T-helper 17 cell (primary cell): Measurements from ENCODE around the gene GDI2. TPM values are rescaled to one million over a fixed set of nuclear protein-coding genes. Genes with fewer than 3 reads are reported as not detected.
"Not testable (repeated sequence)": the region's sequence is repeated elsewhere in the genome, so short reads cannot be mapped to it uniquely, and the experiment has no call there.

Experiments used
- ATAC-seq: fragments of 150-1000 bp; cut with Tn5 transposase; 2 replicates; pipeline ENCODE4 v1.10.0; 2021; ENCODE audit warnings: mild to moderate bottlenecking, moderate library complexity
- DNase-seq, 3 donors: peaks; one replicate each; pipeline versions ENCODE4 v3.0.0 to v3.0.0-alpha.2; 2020 to 2021
- H3K9me3 ChIP-seq: one replicate; pipeline ENCODE4 v1.7.0; 2013; ENCODE audit warnings: low read length, mild to moderate bottlenecking; ENCODE audit not compliant: control insufficient read depth, poor library complexity, severe bottlenecking
- H3K27ac Mint-ChIP-seq: one replicate; pipeline ENCODE4 v1.8.0; 2022; ENCODE audit warnings: mild to moderate bottlenecking, moderate library complexity, mixed read lengths
- H3K27me3 Mint-ChIP-seq: one replicate; pipeline ENCODE4 v1.8.0; 2022; ENCODE audit warnings: mixed read lengths
- H3K36me3 Mint-ChIP-seq: one replicate; pipeline ENCODE4 v1.8.0; 2022; ENCODE audit warnings: low read depth, mixed read lengths
- H3K4me1 Mint-ChIP-seq: one replicate; pipeline ENCODE4 v1.8.0; 2022; ENCODE audit warnings: mild to moderate bottlenecking, mixed read lengths
- H3K4me3 Mint-ChIP-seq: one replicate; pipeline ENCODE4 v1.8.0; 2022; ENCODE audit warnings: mild to moderate bottlenecking, moderate library complexity, mixed read lengths
- total RNA-seq, 4 donors: library from RNA in 2 of 4; stranded (reverse) in 2 of 4; gene quantifications; one replicate each; pipeline ENCODE4 v1.2.3 and lab custom pipeline; 2022 to 2026

The GDI2 gene
- total RNA-seq, 2 donors from 2014 or later: 95.5 to 109 TPM

GRCh38 chr10:5816170-5816569 is 2.9 kb upstream of the GDI2 start:
- H3K36me3 Mint-ChIP-seq: peaks cover 3% of the 10 kb centered on the region
- no peaks in the 10 kb centered on the region for H3K27me3 Mint-ChIP-seq
- H3K4me1 Mint-ChIP-seq: peaks cover 19% of the 10 kb centered on the region
- H3K9me3 ChIP-seq: peaks cover 3% of the 10 kb centered on the region
- DNase-seq (no peak), ATAC-seq (no peak)
- H3K27ac Mint-ChIP-seq: peak overlapping the region; percentile 97
- H3K4me3 Mint-ChIP-seq: no peak overlapping the region

- no peaks in the 10 kb centered on the region for H3K27me3 Mint-ChIP-seq
- H3K36me3 Mint-ChIP-seq: peaks cover 4% of the 10 kb centered on the region
- H3K4me3 Mint-ChIP-seq: peak overlapping the region; percentile 99
- peaks cover 30% of the 10 kb centered on the region for H3K4me1 Mint-ChIP-seq
- H3K27ac Mint-ChIP-seq: peak overlapping the region; percentile 97
- DNase-seq (no peak), ATAC-seq (no peak)
- peaks cover 3% of the 10 kb centered on the region for H3K9me3 ChIP-seq
Measured at GRCh38 chr10:5814110-5815107, 1.2 kb upstream of the GDI2 start.

DNA sequence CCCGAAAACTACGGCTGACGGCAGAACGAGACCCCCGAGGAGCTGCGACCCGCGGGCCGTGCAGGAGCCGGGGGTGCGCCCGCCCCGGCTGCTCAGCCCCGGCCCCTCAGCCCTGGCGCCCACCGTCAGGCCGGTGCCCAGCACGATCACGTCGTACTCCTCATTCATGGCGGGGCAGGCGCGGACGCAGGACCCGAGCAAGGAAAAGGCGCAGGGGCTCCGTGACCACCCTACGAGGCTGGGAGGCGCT is 218 bp downstream of the GDI2 start:
- Mint-ChIP-seq H3K27ac (peak overlapping the region; percentile 97), H3K36me3 (peaks cover 7% of the 10 kb centered on the region), H3K4me1 (peaks cover 39% of the 10 kb centered on the region), H3K27me3 (no peaks in the 10 kb centered on the region), H3K4me3 (peak overlapping the region; percentile 99)
- H3K9me3 ChIP-seq: peaks cover 3% of the 10 kb centered on the region
- DNase-seq: no peak
- peak; percentile 22 for ATAC-seq

DNA sequence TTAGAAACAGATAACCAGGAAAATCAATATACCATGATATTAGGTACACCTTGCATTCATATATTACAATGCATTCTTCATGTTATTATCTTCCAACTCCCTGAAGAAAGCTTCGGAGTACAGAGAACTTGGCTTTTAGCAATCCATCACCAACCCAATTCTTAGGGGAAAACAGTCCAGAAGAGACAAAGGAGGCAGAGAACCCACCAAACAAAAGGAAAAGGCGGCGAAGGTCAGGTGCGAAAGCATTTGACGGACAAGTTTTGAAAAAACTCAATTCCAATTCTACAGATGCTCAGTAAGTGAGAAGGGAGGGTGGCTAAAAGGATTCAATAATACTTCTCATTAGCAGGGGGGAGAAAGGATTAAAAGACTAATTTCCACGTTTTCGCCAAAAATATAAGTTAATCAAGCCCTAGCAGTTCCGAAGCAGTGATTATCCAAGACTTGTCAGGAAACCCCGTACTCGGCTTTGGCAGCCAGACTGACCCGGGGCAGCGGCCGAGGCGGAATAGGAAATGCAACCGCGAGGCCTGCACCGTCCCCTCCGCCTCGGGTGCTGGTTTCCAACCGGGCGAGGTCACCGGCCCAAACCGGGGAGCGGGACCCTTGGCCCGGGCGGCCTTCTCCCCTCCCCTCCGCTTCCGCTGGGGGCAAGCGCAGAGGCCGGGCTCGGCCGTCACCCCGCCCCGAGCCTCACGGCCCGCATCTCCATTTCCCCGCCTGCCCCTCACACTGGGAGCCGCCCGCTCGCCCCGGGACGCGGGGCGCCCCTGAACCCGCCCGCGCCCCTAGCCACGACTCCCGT is 747 bp downstream of the GDI2 start:
- Mint-ChIP-seq H3K4me3 (peak overlapping the region; percentile 99), H3K27ac (peak overlapping the region; percentile 97), H3K4me1 (peaks cover 42% of the 10 kb centered on the region), H3K36me3 (peaks cover 7% of the 10 kb centered on the region), H3K27me3 (no peaks in the 10 kb centered on the region)
- DNase-seq (peak in 2 of 3 donors; percentile 25 to 29), ATAC-seq (peak; percentile 10)
- peaks cover 3% of the 10 kb centered on the region for H3K9me3 ChIP-seq

- peak overlapping the region; percentile 97 for H3K27ac Mint-ChIP-seq
- H3K4me1 Mint-ChIP-seq: peaks cover 46% of the 10 kb centered on the region
- H3K36me3 Mint-ChIP-seq: peaks cover 7% of the 10 kb centered on the region
- peaks cover 3% of the 10 kb centered on the region for H3K9me3 ChIP-seq
- ATAC-seq (no peak), DNase-seq (no peak)
- H3K27me3 Mint-ChIP-seq: no peaks in the 10 kb centered on the region
- peak overlapping the region; percentile 99 for H3K4me3 Mint-ChIP-seq
Measured at GRCh38 chr10:5811387-5811821, 1.8 kb downstream of the GDI2 start.

DNA sequence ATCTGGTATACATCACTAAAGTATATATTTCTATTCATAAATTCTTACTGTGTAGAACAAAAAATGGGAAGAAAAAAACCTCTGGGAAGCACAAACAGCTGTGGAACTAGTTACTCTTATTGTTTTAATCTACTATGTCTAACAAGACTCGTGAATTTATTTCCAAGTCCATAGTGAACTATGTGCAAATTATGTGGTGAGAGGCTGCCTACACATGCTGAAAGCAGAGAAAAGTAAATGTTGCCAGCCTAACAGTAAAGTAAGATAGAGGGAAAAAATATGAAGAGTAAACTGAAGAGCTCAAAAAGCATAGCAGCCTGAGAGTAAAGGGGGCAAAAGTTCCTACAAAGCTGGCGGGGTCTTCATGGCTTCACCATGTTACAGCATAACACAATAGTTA is 3.0 kb downstream of the GDI2 start:
- Mint-ChIP-seq H3K27me3 (no peaks in the 10 kb centered on the region), H3K4me3 (peak overlapping the region; percentile 33), H3K4me1 (peaks cover 46% of the 10 kb centered on the region), H3K36me3 (peaks cover 7% of the 10 kb centered on the region), H3K27ac (peak overlapping the region; percentile 97)
- no peak for DNase-seq
- peaks cover 3% of the 10 kb centered on the region for H3K9me3 ChIP-seq
- ATAC-seq: no peak

GRCh38 chr10:5809527-5810154 is 3.6 kb downstream of the GDI2 start:
- H3K27me3 Mint-ChIP-seq: no peaks in the 10 kb centered on the region
- no peak for ATAC-seq
- peaks cover 3% of the 10 kb centered on the region for H3K9me3 ChIP-seq
- H3K4me3 Mint-ChIP-seq: peak overlapping the region; percentile 91
- peaks cover 7% of the 10 kb centered on the region for H3K36me3 Mint-ChIP-seq
- H3K27ac Mint-ChIP-seq: peak overlapping the region; percentile 97
- peaks cover 43% of the 10 kb centered on the region for H3K4me1 Mint-ChIP-seq
- DNase-seq: no peak

GRCh38 chr10:5808783-5809392 is 4.3 kb downstream of the GDI2 start:
- peak overlapping the region; percentile 91 for H3K4me3 Mint-ChIP-seq
- DNase-seq: not testable (repeated sequence)
- peaks cover 46% of the 10 kb centered on the region for H3K4me1 Mint-ChIP-seq

GRCh38 chr10:5806745-5807144 is 6.5 kb downstream of the GDI2 start:
- peaks cover 45% of the 10 kb centered on the region for H3K4me1 Mint-ChIP-seq
- H3K9me3 ChIP-seq: no peaks in the 10 kb centered on the region
- H3K27me3 Mint-ChIP-seq: no peaks in the 10 kb centered on the region
- H3K4me3 Mint-ChIP-seq: no peak overlapping the region
- peak overlapping the region; percentile 97 for H3K27ac Mint-ChIP-seq
- ATAC-seq (no peak), DNase-seq (no peak)
- peaks cover 4% of the 10 kb centered on the region for H3K36me3 Mint-ChIP-seq

More at GRCh38 chr10:5808783-5809392, 4.3 kb downstream of the GDI2 start:
- H3K36me3 Mint-ChIP-seq, H3K27me3 Mint-ChIP-seq, H3K9me3 ChIP-seq, ATAC-seq: not testable (repeated sequence)
- H3K27ac Mint-ChIP-seq: peak overlapping the region; percentile 97

DNA sequence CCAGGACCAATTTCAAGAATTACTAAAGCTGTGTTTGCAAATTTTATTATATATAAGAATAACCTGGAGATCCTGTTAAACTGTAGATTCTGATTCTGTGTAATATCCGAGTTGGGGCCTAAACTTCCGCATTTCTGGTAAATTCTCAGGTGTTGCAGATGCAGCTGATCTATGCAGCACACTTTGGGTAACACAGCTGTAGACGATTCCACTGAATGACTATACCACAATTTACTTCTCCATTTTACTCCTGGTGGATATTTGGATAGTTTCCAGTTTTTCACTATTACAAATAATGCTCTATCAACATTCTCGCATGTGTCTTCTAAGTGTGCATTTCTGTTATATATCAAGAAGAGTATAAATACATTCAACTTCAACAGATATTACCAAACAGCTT is 7.5 kb downstream of the GDI2 start:
- H3K9me3 ChIP-seq: no peaks in the 10 kb centered on the region
- H3K4me1 Mint-ChIP-seq: peaks cover 40% of the 10 kb centered on the region
- no peak overlapping the region for H3K4me3 Mint-ChIP-seq
- peaks cover 4% of the 10 kb centered on the region for H3K36me3 Mint-ChIP-seq
- DNase-seq (no peak), ATAC-seq (no peak)
- peak overlapping the region; percentile 97 for H3K27ac Mint-ChIP-seq
- no peaks in the 10 kb centered on the region for H3K27me3 Mint-ChIP-seq

GRCh38 chr10:5805260-5805659 is 8.0 kb downstream of the GDI2 start:
- Mint-ChIP-seq H3K4me1 (peaks cover 38% of the 10 kb centered on the region), H3K4me3 (no peak overlapping the region), H3K27me3 (no peaks in the 10 kb centered on the region), H3K36me3 (peaks cover 4% of the 10 kb centered on the region), H3K27ac (no peak overlapping the region)
- DNase-seq (no peak), ATAC-seq (no peak)
- H3K9me3 ChIP-seq: no peaks in the 10 kb centered on the region

DNA sequence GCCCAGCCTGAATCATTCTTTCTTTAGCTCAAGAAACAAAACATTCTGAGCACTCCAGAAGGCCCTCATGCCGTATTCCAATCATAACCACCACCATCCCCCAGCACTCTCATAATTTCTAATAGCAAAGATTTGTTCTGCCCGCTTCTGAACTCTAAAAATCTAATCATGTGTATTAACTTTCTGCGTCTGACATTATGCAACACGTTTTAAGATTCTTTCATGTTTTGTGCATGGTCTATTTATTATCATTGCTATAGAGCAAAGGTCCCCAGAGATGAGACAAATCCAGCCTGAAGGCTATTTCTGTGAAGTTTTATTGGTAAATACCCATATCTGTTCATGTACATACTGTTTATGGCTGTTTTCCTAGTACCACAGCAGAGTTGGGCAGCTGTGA is 8.8 kb downstream of the GDI2 start:
- H3K27ac Mint-ChIP-seq: peak overlapping the region; percentile 78
- H3K27me3 Mint-ChIP-seq: no peaks in the 10 kb centered on the region
- peaks cover 2% of the 10 kb centered on the region for H3K36me3 Mint-ChIP-seq
- H3K4me3 Mint-ChIP-seq: no peak overlapping the region
- DNase-seq: no peak
- H3K9me3 ChIP-seq: no peaks in the 10 kb centered on the region
- ATAC-seq: no peak
- H3K4me1 Mint-ChIP-seq: peaks cover 32% of the 10 kb centered on the region

- Mint-ChIP-seq H3K36me3 (peaks cover 6% of the 10 kb centered on the region), H3K4me1 (peaks cover 14% of the 10 kb centered on the region), H3K27ac (peak overlapping the region; percentile 39), H3K4me3 (no peak overlapping the region), H3K27me3 (no peaks in the 10 kb centered on the region)
- no peak for DNase-seq
- no peaks in the 10 kb centered on the region for H3K9me3 ChIP-seq
- no peak for ATAC-seq
Measured at GRCh38 chr10:5800782-5801181, 12.5 kb downstream of the GDI2 start.
